Ramos (cell line): ENCODE results near the gene TAGLN.

ENCODE experiments used
- in situ Hi-C: fragments of 300-500 bp; cut with MboI; formaldehyde crosslinking; loops from one replicate; pipeline ENCODE4 v1.14.3; 2022; ENCODE audit warnings: low sequenced_read_pairs; ENCODE audit not compliant: unreplicated experiment

Gene TAGLN

GRCh38 chr11:117199053-117199915 is at the start of gene TAGLN:
Gene TAGLN (plus strand): TSS chr11:117199370. CDS start chr11:117203014, 3,644 bp downstream.
- in situ Hi-C loops, result no loop called here

DNA sequence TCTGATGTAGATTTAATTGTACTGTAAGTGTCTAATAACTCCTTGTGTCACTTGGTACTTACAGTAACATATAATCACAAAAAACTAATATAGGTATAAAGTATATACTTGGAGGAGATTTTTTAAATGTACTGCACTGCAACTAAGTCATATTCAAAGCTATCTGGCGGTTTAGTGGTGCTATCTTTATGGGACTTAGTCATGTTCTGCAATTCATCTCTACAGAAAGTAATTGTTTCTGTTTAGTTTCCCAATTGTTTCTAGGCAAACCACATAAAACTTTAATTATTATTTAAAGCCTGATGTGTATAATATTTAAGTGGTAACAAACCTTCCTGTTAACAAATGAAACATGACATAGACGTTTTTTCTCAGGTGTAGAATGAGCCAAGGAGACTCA is 47.1 kb upstream of the TAGLN start:
- in situ Hi-C loops, result no loop called here

GRCh38 chr11:117154468-117154867 is 44.7 kb upstream of the TAGLN start:
- in situ Hi-C loops, result no loop called here

DNA sequence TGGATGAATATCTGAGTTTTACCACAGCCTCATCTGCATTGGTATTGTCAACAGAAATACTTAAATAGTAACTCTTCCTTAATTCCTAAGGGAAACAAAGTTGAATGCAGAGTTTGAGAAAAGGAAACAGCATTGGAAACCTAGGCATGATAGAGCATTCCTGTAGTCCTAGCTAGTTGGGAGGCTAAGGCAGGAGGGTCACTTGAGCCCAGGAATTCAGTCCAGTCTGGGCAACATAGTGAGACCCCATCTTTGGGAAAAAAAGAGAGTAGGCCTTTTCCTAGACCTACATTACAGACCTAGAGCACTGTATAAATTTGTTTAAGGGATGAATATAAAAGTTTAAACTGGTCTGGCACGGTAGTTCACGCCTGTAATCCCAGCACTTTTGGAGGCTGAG is 41.7 kb upstream of the TAGLN start:
- in situ Hi-C loops, result no loop called here

DNA sequence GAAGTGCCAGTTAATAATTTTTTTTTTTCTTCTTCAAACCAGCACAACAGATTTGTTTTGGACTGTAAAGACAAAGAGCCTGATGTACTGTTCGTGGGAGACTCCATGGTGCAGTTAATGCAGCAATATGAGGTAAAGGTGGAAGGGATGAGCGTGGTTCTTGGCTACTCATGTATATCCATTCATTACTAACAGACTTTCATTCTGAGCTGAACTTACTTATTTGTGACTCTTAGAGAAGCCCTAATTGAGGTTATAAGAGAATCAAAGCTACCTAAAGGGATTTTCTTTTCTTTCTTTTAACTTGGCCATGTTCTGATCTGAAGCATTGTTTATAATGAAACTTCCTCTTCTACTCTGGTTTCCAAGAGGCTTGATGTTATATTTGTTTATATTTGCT is 39.3 kb upstream of the TAGLN start:
- in situ Hi-C loops, result no loop called here

DNA sequence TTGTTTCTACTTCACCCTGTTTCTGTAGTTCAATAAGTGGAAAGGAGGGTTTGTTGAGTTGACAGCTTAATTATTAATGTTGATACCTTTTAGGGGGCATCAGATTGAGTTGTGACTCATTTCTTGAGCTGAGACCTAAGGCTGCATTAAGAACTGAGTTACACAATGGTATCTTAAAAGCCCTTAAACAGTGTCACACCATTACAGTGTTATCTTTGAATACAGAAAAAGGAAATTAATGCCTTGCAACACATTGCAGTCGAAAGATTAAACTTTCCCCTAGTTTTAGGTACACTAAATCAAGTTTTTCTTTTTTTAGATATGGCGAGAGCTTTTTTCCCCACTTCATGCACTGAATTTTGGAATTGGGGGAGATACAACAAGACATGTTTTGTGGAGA is 38.3 kb upstream of the TAGLN start:
- in situ Hi-C loops, result no loop called here

GRCh38 chr11:117166491-117166890 is 32.7 kb upstream of the TAGLN start:
- in situ Hi-C loops, result no loop called here

- in situ Hi-C loops, result no loop called here
Observed at GRCh38 chr11:117169736-117170135, 29.4 kb upstream of the TAGLN start.

GRCh38 chr11:117170210-117170609 is 29.0 kb upstream of the TAGLN start:
- in situ Hi-C loops, result no loop called here

DNA sequence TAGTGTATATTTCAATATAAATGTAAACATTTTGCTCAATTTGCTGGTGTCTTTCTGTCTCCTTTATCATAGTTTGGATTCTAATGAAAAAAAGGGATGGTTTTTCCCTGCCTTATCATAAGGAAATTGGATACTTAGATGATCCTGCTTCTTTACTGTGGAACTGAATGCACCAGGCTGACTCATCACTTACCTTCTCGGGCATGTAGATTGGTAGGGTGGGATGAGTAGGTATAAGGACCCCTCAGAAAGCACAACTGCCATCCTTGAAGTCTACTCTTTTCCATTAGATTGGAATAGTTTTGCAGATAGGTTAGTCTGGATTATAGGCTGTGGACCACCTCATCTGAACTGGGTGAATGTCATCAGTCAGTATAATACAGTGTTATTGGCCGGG is 28.2 kb upstream of the TAGLN start:
- in situ Hi-C loops, result no loop called here

- in situ Hi-C loops, result no loop called here
Observed at GRCh38 chr11:117171404-117172061, 27.6 kb upstream of the TAGLN start.

DNA sequence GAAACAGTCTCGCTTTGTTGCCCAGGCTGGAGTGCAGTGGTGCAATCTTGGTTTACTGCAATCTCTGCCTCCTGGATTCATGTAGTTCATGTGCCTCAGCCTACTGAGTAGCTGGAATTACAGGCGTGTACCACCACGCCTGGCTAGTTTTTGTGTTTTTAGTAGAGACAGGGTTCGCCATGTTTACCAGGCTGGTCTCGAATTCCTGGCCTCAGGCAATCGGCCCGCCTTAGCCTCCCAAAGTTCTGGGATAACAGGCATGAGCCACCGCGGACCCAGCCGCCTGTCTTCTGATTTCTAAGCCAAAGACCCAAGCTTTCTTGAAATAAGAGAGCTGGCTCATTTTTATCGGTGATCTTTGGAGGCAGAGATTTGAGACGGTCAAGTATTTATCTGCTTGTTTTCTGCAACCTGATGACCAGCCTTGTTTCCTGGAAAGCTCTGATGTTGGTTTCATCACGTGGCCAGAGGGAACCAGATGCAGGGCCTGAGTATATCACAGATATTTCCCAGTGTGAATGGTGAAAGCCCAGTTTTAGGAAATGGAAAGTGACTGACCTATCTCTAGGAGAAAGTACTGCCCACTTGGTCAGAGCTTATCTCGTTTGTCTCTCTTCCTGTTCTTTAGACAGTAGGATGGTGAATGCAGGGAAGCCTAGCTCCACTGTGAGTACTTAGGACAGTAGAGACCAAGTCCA is 26.3 kb upstream of the TAGLN start:
- in situ Hi-C loops, result no loop called here

- in situ Hi-C loops, result no loop called here
Observed at GRCh38 chr11:117175104-117175503, 24.1 kb upstream of the TAGLN start.

GRCh38 chr11:117175781-117176180 is 23.4 kb upstream of the TAGLN start:
- in situ Hi-C loops, result no loop called here

GRCh38 chr11:117176186-117176585 is 23.0 kb upstream of the TAGLN start:
- in situ Hi-C loops, result no loop called here

- in situ Hi-C loops, result no loop called here
Observed at GRCh38 chr11:117177534-117178209, 21.5 kb upstream of the TAGLN start.

- in situ Hi-C loops, result no loop called here
Observed at GRCh38 chr11:117178210-117179034, 20.7 kb upstream of the TAGLN start, which contains the start of gene SIDT2. Gene SIDT2 (plus strand): TSS chr11:117178743. CDS start chr11:117179264, 521 bp downstream.

- in situ Hi-C loops, result no loop called here
Observed at GRCh38 chr11:117179048-117179999, 19.8 kb upstream of the TAGLN start.
